ENCODE measurements around the gene TMEM45B. TPM values are rescaled to one million over a fixed set of nuclear protein-coding genes. Genes with fewer than 3 reads are reported as not detected.

TMEM45B gene
- total and polyA plus RNA-seq, 2 experiments from 2014 or later = 0.11 to 0.38 TPM

DNA sequence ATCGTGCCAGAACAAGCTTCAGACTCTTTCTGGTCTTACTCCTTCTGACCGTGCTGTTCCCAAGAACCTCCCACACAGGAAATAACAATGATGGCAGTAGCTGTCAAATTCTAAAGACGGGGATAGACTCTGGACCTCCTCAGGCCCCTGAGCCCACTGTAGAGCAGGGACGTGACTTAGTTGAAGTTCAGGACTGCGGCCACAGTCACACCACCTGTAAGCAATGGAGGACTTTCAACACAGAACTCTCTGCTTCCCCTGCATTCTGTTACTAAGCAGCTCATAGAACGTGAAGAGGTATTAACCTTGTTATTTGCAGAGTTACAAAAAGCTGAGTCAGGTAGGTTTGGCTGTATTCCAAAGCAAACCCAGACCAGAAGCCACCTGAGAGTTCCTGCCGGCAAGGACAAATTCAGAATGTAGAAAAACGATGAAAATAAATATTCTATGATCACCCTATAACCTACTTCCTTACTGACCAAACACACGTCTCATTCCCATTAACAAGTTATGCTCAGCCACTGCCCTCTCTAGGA, 12.7 kb downstream of the TMEM45B start:
- no peaks in the 10 kb centered on the region for H3K9me2 ChIP-seq (ENCODE audit: insufficient read depth)
- TF ChIP-seq, protein P1, sequence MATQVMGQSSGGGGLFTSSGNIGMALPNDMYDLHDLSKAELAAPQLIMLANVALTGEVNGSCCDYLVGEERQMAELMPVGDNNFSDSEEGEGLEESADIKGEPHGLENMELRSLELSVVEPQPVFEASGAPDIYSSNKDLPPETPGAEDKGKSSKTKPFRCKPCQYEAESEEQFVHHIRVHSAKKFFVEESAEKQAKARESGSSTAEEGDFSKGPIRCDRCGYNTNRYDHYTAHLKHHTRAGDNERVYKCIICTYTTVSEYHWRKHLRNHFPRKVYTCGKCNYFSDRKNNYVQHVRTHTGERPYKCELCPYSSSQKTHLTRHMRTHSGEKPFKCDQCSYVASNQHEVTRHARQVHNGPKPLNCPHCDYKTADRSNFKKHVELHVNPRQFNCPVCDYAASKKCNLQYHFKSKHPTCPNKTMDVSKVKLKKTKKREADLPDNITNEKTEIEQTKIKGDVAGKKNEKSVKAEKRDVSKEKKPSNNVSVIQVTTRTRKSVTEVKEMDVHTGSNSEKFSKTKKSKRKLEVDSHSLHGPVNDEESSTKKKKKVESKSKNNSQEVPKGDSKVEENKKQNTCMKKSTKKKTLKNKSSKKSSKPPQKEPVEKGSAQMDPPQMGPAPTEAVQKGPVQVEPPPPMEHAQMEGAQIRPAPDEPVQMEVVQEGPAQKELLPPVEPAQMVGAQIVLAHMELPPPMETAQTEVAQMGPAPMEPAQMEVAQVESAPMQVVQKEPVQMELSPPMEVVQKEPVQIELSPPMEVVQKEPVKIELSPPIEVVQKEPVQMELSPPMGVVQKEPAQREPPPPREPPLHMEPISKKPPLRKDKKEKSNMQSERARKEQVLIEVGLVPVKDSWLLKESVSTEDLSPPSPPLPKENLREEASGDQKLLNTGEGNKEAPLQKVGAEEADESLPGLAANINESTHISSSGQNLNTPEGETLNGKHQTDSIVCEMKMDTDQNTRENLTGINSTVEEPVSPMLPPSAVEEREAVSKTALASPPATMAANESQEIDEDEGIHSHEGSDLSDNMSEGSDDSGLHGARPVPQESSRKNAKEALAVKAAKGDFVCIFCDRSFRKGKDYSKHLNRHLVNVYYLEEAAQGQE (IDR thresholded peaks at IDR 0.05; ENCODE audit: unreplicated experiment) = no peak
- TF ChIP-seq JUNB (IDR thresholded peaks at IDR 0.05; ENCODE audit: unreplicated experiment) = no peak
- TF ChIP-seq CREB1 (CRISPR knock-in tag; IDR thresholded peaks at IDR 0.05; ENCODE audit: low read depth) = no peak
- no peak for TF ChIP-seq ZNF114 (CRISPR knock-in tag; IDR thresholded peaks at IDR 0.05)
- no peak for TF ChIP-seq NANOG (IDR thresholded peaks at IDR 0.05; ENCODE audit: borderline replicate concordance)
- TF ChIP-seq, protein P2, sequence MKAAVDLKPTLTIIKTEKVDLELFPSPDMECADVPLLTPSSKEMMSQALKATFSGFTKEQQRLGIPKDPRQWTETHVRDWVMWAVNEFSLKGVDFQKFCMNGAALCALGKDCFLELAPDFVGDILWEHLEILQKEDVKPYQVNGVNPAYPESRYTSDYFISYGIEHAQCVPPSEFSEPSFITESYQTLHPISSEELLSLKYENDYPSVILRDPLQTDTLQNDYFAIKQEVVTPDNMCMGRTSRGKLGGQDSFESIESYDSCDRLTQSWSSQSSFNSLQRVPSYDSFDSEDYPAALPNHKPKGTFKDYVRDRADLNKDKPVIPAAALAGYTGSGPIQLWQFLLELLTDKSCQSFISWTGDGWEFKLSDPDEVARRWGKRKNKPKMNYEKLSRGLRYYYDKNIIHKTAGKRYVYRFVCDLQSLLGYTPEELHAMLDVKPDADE (IDR thresholded peaks at IDR 0.05) = no peak
- TF ChIP-seq, protein P3, sequence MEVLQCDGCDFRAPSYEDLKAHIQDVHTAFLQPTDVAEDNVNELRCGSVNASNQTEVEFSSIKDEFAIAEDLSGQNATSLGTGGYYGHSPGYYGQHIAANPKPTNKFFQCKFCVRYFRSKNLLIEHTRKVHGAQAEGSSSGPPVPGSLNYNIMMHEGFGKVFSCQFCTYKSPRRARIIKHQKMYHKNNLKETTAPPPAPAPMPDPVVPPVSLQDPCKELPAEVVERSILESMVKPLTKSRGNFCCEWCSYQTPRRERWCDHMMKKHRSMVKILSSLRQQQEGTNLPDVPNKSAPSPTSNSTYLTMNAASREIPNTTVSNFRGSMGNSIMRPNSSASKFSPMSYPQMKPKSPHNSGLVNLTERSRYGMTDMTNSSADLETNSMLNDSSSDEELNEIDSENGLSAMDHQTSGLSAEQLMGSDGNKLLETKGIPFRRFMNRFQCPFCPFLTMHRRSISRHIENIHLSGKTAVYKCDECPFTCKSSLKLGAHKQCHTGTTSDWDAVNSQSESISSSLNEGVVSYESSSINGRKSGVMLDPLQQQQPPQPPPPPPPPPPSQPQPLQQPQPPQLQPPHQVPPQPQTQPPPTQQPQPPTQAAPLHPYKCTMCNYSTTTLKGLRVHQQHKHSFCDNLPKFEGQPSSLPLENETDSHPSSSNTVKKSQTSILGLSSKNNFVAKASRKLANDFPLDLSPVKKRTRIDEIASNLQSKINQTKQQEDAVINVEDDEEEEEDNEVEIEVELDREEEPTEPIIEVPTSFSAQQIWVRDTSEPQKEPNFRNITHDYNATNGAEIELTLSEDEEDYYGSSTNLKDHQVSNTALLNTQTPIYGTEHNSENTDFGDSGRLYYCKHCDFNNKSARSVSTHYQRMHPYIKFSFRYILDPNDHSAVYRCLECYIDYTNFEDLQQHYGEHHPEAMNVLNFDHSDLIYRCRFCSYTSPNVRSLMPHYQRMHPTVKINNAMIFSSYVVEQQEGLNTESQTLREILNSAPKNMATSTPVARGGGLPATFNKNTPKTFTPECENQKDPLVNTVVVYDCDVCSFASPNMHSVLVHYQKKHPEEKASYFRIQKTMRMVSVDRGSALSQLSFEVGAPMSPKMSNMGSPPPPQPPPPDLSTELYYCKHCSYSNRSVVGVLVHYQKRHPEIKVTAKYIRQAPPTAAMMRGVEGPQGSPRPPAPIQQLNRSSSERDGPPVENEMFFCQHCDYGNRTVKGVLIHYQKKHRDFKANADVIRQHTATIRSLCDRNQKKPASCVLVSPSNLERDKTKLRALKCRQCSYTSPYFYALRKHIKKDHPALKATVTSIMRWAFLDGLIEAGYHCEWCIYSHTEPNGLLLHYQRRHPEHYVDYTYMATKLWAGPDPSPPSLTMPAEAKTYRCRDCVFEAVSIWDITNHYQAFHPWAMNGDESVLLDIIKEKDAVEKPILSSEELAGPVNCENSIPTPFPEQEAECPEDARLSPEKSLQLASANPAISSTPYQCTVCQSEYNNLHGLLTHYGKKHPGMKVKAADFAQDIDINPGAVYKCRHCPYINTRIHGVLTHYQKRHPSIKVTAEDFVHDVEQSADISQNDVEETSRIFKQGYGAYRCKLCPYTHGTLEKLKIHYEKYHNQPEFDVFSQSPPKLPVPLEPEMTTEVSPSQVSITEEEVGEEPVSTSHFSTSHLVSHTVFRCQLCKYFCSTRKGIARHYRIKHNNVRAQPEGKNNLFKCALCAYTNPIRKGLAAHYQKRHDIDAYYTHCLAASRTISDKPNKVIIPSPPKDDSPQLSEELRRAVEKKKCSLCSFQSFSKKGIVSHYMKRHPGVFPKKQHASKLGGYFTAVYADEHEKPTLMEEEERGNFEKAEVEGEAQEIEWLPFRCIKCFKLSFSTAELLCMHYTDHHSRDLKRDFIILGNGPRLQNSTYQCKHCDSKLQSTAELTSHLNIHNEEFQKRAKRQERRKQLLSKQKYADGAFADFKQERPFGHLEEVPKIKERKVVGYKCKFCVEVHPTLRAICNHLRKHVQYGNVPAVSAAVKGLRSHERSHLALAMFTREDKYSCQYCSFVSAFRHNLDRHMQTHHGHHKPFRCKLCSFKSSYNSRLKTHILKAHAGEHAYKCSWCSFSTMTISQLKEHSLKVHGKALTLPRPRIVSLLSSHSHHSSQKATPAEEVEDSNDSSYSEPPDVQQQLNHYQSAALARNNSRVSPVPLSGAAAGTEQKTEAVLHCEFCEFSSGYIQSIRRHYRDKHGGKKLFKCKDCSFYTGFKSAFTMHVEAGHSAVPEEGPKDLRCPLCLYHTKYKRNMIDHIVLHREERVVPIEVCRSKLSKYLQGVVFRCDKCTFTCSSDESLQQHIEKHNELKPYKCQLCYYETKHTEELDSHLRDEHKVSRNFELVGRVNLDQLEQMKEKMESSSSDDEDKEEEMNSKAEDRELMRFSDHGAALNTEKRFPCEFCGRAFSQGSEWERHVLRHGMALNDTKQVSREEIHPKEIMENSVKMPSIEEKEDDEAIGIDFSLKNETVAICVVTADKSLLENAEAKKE (CRISPR knock-in tag; IDR thresholded peaks at IDR 0.05) = no peak
- TF ChIP-seq POLR2AphosphoS5 (IDR thresholded peaks at IDR 0.05; ENCODE audit: low read depth) = no peak
- TF ChIP-seq, protein P4, sequence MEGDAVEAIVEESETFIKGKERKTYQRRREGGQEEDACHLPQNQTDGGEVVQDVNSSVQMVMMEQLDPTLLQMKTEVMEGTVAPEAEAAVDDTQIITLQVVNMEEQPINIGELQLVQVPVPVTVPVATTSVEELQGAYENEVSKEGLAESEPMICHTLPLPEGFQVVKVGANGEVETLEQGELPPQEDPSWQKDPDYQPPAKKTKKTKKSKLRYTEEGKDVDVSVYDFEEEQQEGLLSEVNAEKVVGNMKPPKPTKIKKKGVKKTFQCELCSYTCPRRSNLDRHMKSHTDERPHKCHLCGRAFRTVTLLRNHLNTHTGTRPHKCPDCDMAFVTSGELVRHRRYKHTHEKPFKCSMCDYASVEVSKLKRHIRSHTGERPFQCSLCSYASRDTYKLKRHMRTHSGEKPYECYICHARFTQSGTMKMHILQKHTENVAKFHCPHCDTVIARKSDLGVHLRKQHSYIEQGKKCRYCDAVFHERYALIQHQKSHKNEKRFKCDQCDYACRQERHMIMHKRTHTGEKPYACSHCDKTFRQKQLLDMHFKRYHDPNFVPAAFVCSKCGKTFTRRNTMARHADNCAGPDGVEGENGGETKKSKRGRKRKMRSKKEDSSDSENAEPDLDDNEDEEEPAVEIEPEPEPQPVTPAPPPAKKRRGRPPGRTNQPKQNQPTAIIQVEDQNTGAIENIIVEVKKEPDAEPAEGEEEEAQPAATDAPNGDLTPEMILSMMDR (conservative IDR thresholded peaks at IDR 0.05; ENCODE audit: low read depth in 2 of 2) = no peak
- no peak for TF ChIP-seq ZNF331 (CRISPR knock-in tag; IDR thresholded peaks at IDR 0.05; ENCODE audit: low read depth)
- TF ChIP-seq STAT1 (IDR thresholded peaks at IDR 0.05; ENCODE audit: unreplicated experiment) = no peak
- no peak for TF ChIP-seq EZH2 (IDR thresholded peaks at IDR 0.05; ENCODE audit: low read depth, unreplicated experiment)
- H3F3A ChIP-seq (replicated peaks; ENCODE audit: low read depth) = no peaks in the 10 kb centered on the region
- no peaks in the 10 kb centered on the region for H3K4me1 ChIP-seq (ENCODE audit: insufficient read depth)
- no peak overlapping the region for H3K4me3 ChIP-seq
- no peak overlapping the region for H3K4me2 ChIP-seq
- no peaks in the 10 kb centered on the region for H3K27me3 ChIP-seq (ENCODE audit: insufficient read depth)
- H3K79me2 ChIP-seq (replicated peaks; ENCODE audit: insufficient read depth) = no peaks in the 10 kb centered on the region
- H3K4me1 Mint-ChIP-seq = no peaks in the 10 kb centered on the region
- DNase-seq (ENCODE audit: low spot score) (no peak), ATAC-seq (no peak)
- no peaks in the 10 kb centered on the region for H3K36me3 ChIP-seq (ENCODE audit: insufficient read depth)
- H3K27ac ChIP-seq (ENCODE audit: low read depth) = no peak overlapping the region
- H3K36me3 Mint-ChIP-seq (ENCODE audit: low read depth) = no peaks in the 10 kb centered on the region
- no peaks in the 10 kb centered on the region for H4K20me1 ChIP-seq (replicated peaks; ENCODE audit: insufficient read depth)
- peaks cover 10% of the 10 kb centered on the region; the same call in 2 of the 3 replicates for H3K9me3 Mint-ChIP-seq
- peaks cover 3% of the 10 kb centered on the region for H3K27me3 Mint-ChIP-seq (ENCODE audit: insufficient read depth, low read depth, poor library complexity)
- no peak overlapping the region for H3K27ac Mint-ChIP-seq
- H3K4me3 Mint-ChIP-seq = no peak overlapping the region
- no peak overlapping the region for H2AFZ ChIP-seq

All from GM23338 (cell line).